Calu3 (cell line): Measurements from ENCODE around the gene UBAP1L. TPM values are rescaled to one million over a fixed set of nuclear protein-coding genes. Genes with fewer than 3 reads are reported as not detected.

ENCODE experiments used
- BruUV-seq: library from RNA; stranded (reverse); fragments of 400-500 nt; replicated peaks from 2 replicates; lab custom pipeline; 2021; lab: Mats Ljungman, UMichigan
- CTCF ChIA-PET: fragments of 300-600 bp; sonication (Branson Sonifier 250); formaldehyde crosslinking; loops from one replicate; lab custom pipeline; 2022; ENCODE audit warnings: antibody characterized with exemption; lab: Charles Lee
- DNase-seq: peaks from one replicate; pipeline ENCODE4 v3.0.0; 2022
- H3K27ac Mint-ChIP-seq: one replicate; pipeline ENCODE4 v1.8.0; 2022; ENCODE audit warnings: mixed read lengths; ENCODE audit not compliant: unreplicated experiment
- H3K27me3 Mint-ChIP-seq: one replicate; pipeline ENCODE4 v1.8.0; 2022; ENCODE audit warnings: mixed read lengths; ENCODE audit not compliant: unreplicated experiment
- H3K36me3 Mint-ChIP-seq: one replicate; pipeline ENCODE4 v1.8.0; 2022; ENCODE audit warnings: mild to moderate bottlenecking, moderate library complexity, mixed read lengths; ENCODE audit not compliant: insufficient read depth, unreplicated experiment
- H3K4me1 Mint-ChIP-seq: one replicate; pipeline ENCODE4 v1.8.0; 2022; ENCODE audit warnings: mild to moderate bottlenecking, low read depth, mixed read lengths; ENCODE audit not compliant: unreplicated experiment
- H3K4me3 Mint-ChIP-seq: one replicate; pipeline ENCODE4 v1.8.0; 2022; ENCODE audit warnings: mild to moderate bottlenecking, low read depth, moderate library complexity, mixed read lengths; ENCODE audit not compliant: unreplicated experiment
- H3K9me3 Mint-ChIP-seq: one replicate; pipeline ENCODE4 v1.8.0; 2022; ENCODE audit warnings: low read depth, mixed read lengths; ENCODE audit not compliant: unreplicated experiment
- intact Hi-C: fragments of 100-400 bp; cut with micrococcal nuclease; formaldehyde crosslinking; loops from one replicate; pipeline ENCODE4 v1.10.0; 2022; ENCODE audit not compliant: unreplicated experiment
- total RNA-seq: library from RNA; stranded (reverse); gene quantifications from 2 replicates; pipeline ENCODE4 v1.2.3, GENCODE V29; 2022
- TF ChIP-seq, protein P1 (sequence below): fragments of 200-600 bp; IDR thresholded peaks from one replicate; pipeline ENCODE4 v1.8.0; 2022; ENCODE audit warnings: antibody characterized with exemption; ENCODE audit not compliant: unreplicated experiment

Gene UBAP1L
- total RNA-seq, 1 experiment from 2014 or later, result 5.2 TPM

DNA sequence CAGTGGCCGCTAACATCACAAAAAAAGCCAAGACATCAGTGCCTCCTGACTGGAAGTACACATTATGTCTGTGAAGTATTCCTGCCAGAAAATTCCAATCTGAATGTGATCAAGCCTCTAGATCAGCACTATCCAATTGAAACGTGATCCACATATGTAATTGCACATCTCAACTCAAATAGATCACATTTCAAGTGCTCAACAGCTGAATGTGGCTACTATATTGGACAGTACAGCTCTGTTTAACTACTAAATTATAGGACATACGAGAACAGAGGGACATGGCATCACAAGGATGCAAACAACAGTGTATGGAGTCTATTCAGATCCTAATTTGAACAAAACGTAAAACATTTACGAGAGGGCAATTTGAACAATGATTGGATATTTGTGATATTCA, 542 bp upstream of the UBAP1L start:
- DNase-seq, result no peak
- peaks cover 26% of the 10 kb centered on the region for H3K36me3 Mint-ChIP-seq
- no peak overlapping the region for H3K4me3 Mint-ChIP-seq
- no peaks in the 10 kb centered on the region for H3K27me3 Mint-ChIP-seq
- TF ChIP-seq, protein P1, sequence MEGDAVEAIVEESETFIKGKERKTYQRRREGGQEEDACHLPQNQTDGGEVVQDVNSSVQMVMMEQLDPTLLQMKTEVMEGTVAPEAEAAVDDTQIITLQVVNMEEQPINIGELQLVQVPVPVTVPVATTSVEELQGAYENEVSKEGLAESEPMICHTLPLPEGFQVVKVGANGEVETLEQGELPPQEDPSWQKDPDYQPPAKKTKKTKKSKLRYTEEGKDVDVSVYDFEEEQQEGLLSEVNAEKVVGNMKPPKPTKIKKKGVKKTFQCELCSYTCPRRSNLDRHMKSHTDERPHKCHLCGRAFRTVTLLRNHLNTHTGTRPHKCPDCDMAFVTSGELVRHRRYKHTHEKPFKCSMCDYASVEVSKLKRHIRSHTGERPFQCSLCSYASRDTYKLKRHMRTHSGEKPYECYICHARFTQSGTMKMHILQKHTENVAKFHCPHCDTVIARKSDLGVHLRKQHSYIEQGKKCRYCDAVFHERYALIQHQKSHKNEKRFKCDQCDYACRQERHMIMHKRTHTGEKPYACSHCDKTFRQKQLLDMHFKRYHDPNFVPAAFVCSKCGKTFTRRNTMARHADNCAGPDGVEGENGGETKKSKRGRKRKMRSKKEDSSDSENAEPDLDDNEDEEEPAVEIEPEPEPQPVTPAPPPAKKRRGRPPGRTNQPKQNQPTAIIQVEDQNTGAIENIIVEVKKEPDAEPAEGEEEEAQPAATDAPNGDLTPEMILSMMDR, result no peak
- no peak overlapping the region for H3K27ac Mint-ChIP-seq
- no TSS peak for BruUV-seq
- H3K9me3 Mint-ChIP-seq, result no peaks in the 10 kb centered on the region
- no peaks in the 10 kb centered on the region for H3K4me1 Mint-ChIP-seq
- intact Hi-C loops, result no loop called here
- CTCF ChIA-PET, result interaction anchor here (0.6 kb wide), 1 partner anchor 67 kb away, joined by 6 read pairs; no protein-coding TSS in a partner anchor

DNA sequence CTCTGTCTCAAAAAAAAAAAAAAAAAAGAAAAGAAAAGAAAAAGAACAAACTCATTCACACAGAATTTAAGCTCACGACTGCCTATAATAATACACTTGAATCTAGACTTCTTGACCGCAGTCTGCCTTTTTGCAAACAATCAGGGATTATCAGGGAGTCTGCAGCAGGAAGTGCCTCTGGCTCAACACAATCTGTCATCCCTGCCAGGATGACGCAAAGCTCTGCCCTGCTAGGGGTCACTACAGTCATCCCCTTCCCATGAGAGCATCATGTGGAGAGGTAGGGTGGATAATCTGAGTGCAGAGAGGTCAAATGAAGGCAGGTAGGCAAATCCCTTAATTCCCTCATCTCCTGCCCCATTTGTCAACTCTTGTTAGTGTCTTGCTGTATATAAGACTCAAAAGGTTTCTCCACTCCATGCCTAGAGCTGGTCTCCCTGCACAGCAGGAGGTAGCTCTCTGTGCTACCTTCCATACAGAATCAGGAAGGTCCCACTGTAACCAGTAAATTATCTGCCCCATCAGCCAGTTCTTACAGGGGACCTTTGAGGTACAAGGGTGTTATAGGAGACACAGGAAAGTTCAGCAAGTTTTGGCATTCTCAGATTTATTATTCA, 4.2 kb downstream of the UBAP1L start:
- BruUV-seq, result no TSS peak
- intact Hi-C loops, result no loop called here
- no peaks in the 10 kb centered on the region for H3K36me3 Mint-ChIP-seq
- TF ChIP-seq, protein P1, result no peak
- no peak overlapping the region for H3K27ac Mint-ChIP-seq
- no peaks in the 10 kb centered on the region for H3K27me3 Mint-ChIP-seq
- no peak for DNase-seq
- CTCF ChIA-PET, result interaction anchor here (1.6 kb wide), 1 partner anchor 9 kb away, joined by 6 read pairs; no protein-coding TSS in a partner anchor
- H3K9me3 Mint-ChIP-seq, result no peaks in the 10 kb centered on the region
- no peaks in the 10 kb centered on the region for H3K4me1 Mint-ChIP-seq
- no peak overlapping the region for H3K4me3 Mint-ChIP-seq

DNA sequence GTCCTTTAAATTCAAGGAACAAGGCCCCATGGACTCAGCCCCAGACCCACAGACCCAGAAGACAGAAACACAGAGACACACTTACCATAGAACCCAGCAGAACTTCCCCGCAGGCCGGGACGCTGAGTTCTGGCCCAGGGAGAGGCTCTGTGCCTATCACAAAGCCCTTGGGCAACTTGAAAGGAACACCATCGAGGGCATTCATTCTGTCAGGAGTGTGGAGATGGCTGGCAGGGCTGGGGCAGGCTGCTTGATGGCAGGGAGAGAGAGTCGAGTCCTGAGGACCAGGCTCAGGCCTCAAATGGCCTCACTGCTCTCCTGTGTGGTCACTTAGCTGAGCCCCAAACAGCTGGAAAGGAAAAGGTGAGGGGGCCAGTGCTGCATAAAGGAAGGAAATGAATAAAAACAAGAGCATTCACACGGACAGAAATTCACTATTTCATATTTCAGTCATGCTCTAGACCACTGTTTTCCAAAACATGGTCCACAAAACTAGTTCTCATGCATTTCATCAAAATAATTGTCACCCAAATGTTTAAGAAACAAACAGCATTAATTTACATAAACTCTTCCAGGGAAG, 8.9 kb downstream of the UBAP1L start:
- no peaks in the 10 kb centered on the region for H3K4me1 Mint-ChIP-seq
- H3K9me3 Mint-ChIP-seq, result no peaks in the 10 kb centered on the region
- CTCF ChIA-PET, result interaction anchor here (0.7 to 0.8 kb wide), 2 partner anchors 11 to 157 kb away, joined by 3 read pairs; no protein-coding TSS in a partner anchor
- H3K4me3 Mint-ChIP-seq, result no peak overlapping the region
- DNase-seq, result no peak
- TF ChIP-seq, protein P1, result no peak
- no TSS peak for BruUV-seq
- intact Hi-C loops, result no loop called here
- H3K27ac Mint-ChIP-seq, result no peak overlapping the region
- H3K36me3 Mint-ChIP-seq, result peaks cover 11% of the 10 kb centered on the region
- no peaks in the 10 kb centered on the region for H3K27me3 Mint-ChIP-seq

DNA sequence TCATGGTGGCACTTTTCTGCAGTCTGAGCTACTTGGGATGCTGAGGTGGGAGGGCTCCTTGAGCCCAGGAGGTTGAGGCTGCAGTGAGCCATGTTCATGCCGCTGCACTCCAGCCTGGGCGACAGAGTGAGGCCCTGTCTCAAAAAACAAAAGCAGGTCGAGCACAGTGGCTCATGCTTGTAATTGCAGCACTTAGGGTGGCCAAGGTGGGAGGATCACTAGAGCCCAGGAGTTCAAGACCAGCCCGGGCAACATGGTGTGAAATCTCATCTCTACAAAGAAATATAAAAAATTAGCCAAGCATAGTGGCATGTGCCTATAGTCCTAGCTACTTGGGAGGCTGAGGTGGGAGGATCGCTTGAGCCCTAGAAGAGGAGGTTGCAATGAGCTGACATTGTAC, 10.0 kb downstream of the UBAP1L start:
- CTCF ChIA-PET, result interaction anchor here (0.6 to 0.7 kb wide), 2 partner anchors 44 to 62 kb away, joined by 5 to 8 read pairs; no protein-coding TSS in a partner anchor
- H3K9me3 Mint-ChIP-seq, result no peaks in the 10 kb centered on the region
- H3K27ac Mint-ChIP-seq, result no peak overlapping the region
- H3K4me1 Mint-ChIP-seq, result no peaks in the 10 kb centered on the region
- TF ChIP-seq, protein P1, result no peak
- no peak for DNase-seq
- no TSS peak for BruUV-seq
- H3K4me3 Mint-ChIP-seq, result no peak overlapping the region
- peaks cover 17% of the 10 kb centered on the region for H3K36me3 Mint-ChIP-seq
- H3K27me3 Mint-ChIP-seq, result no peaks in the 10 kb centered on the region
- intact Hi-C loops, result no loop called here
